Astrocyte of the cerebellum (primary cell): ENCODE data around the gene GPBAR1.
"Not testable (repeated sequence)": the region's sequence is repeated elsewhere in the genome, so short reads cannot be mapped to it uniquely, and the experiment has no call there.

ENCODE experiments used
- DNase-seq: peaks from one replicate; pipeline ENCODE4 v3.0.0-alpha.2; 2011; ENCODE audit warnings: low read depth
- H3K4me3 ChIP-seq: 2 replicates; pipeline ENCODE4 v1.5.1; 2011; ENCODE audit warnings: mild to moderate bottlenecking, low read depth, low read length, moderate library complexity
- in situ Hi-C: cut with HindIII; loops from 2 replicates; pipeline ENCODE4 v1.10.0; 2017; ENCODE audit warnings: low sequenced_read_pairs
- TF ChIP-seq, protein P1 (sequence below): IDR thresholded peaks from 2 replicates; pipeline ENCODE4 v1.5.1; 2012; ENCODE audit warnings: low read length, low read depth, moderate library complexity, mild to moderate bottlenecking; ENCODE audit errors: missing control alignments

The GPBAR1 gene

DNA sequence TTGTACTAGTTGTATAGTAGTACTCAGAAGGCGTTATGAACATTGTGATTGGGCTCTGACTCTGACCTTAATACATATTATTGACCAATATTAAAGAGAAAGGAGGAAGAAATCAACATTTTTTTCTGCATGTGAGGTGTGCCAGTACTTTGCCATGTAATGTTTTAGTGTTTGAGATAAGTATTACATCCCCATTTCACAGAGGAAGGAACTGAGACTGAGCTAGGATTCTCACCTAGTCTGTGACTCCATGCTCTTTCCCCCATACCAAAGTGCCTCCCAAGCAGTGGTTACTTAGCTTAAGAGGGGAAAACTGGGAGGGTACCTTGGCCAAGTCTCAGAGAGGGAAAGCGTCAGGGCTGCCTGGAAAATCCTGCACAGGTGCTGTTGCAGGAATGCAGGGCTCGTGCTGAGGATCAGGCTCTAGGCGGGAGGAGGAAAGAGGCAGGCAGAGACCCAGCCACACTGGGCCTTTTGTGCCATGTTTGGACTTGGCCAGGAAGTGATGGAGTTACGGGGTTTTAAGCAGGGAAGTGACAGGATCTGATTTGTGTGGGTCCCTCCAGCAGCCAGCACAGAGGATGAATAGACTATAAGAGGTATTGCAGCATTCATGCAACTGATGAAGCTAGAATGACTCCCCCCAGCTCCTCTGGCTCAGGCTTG lies 11.2 kb downstream of the GPBAR1 start:
- no peak for DNase-seq
- TF ChIP-seq, protein P1, sequence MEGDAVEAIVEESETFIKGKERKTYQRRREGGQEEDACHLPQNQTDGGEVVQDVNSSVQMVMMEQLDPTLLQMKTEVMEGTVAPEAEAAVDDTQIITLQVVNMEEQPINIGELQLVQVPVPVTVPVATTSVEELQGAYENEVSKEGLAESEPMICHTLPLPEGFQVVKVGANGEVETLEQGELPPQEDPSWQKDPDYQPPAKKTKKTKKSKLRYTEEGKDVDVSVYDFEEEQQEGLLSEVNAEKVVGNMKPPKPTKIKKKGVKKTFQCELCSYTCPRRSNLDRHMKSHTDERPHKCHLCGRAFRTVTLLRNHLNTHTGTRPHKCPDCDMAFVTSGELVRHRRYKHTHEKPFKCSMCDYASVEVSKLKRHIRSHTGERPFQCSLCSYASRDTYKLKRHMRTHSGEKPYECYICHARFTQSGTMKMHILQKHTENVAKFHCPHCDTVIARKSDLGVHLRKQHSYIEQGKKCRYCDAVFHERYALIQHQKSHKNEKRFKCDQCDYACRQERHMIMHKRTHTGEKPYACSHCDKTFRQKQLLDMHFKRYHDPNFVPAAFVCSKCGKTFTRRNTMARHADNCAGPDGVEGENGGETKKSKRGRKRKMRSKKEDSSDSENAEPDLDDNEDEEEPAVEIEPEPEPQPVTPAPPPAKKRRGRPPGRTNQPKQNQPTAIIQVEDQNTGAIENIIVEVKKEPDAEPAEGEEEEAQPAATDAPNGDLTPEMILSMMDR = no peak
- in situ Hi-C loops = no loop called here
- H3K4me3 ChIP-seq = peak overlapping the region; percentile 97

DNA sequence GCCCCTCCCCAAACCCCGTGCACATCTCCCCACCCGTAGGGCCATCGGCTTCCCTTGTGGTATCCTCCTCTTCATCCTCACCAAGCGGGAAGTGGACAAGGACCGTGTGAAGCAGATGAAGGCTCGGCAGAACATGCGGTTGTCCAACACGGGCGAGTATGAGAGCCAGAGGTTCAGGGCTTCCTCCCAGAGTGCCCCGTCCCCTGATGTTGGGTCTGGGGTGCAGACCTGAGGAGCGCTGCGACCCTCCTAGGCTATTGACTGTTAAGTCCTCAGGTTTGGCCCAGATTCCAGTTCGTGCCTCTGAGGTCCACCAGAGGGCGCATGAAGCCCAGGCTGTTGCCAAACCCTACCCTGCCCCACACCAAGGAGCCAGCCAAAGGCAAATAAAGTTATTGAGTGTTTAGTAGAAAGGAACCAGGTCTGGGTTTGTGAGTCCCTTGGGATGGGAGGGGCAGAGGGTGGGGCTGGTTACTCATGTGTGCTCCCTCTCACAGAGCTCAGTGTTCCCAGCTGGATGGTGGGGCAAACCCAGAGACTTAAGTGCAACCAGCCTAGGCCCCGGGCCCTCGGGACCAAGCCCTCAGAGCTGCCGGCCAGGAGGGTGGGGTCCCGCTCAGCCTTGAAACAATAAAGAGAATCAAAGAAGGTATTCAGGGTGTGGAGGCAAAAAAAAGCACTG lies 11.9 kb downstream of the GPBAR1 start:
- H3K4me3 ChIP-seq = no peak overlapping the region
- DNase-seq = peak; percentile 74
- in situ Hi-C loops = no loop called here
- TF ChIP-seq, protein P1 = peak; percentile 93

DNA sequence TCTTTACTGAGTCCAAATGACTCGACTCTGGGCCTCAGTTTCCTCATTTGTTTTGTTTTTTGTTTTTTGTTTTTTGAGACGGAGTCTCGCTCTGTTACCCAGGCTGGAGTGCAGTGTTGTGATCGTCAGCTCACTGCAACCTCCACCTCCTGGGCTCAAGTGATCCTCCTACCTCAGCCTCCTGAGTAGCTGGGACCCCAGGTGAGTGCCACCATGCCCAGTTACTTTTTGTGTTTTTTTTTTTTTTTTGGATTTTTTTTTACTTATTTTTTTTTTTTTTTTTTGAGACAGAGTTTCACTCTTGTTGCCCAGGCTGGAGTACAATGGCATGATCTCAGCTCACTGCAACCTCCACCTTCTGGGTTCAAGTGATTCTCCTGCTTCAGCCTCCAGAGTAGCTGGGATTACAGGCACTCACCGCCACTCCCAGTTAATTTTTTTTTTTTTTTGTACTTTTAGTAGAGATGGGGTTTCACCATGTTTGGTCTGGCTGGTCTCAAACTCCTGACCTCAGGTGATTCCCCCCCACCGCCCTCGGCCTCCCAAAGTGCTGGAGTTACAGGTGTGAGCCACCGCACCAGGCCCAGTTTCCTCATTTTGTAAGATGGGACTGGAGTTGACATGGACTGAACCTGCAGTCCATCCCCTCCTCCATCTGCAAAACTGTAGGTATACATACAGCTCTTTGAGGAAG lies 12.5 kb downstream of the GPBAR1 start:
- in situ Hi-C loops, DNase-seq, H3K4me3 ChIP-seq: not testable (repeated sequence)

DNA sequence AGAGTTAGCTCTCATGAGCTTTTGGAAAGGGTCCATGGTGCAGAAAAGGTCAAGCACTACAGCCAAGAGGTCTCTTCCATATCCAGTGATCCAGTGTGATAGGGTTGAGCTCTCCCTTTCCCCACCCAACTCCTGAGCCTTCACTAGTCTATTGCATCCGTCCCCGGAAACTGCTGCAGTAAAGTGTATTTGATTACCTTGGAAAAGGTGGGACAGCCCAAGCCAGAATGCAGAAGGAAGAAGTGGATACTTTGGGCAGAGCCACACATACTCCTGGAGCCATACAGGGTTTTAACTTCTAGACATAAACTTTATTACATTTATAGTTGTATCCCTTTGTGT lies 13.1 kb downstream of the GPBAR1 start:
- TF ChIP-seq, protein P1 = no peak
- no peak for DNase-seq
- H3K4me3 ChIP-seq = no peak overlapping the region
- in situ Hi-C loops = no loop called here

DNA sequence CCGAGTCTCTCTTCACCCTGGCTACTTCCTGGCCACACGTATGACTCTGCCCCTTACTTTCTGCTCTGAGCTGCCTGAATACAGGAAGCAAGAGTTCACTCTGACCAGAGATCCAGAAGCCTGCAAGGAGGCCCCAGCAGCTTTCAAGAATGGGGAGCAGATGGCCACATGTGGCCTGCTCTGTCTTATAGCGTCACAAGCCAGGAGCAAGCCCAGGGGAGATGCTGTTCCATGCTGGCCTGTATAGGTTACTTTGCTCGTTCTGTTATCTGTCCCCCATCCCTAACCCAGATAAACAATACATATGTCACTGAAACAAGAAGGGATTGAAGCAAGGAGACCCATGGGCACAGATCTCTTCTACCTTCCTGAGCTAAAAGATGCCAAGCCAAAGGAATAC lies 13.8 kb downstream of the GPBAR1 start:
- no peak for DNase-seq
- in situ Hi-C loops = no loop called here
- no peak overlapping the region for H3K4me3 ChIP-seq
- TF ChIP-seq, protein P1 = no peak

DNA sequence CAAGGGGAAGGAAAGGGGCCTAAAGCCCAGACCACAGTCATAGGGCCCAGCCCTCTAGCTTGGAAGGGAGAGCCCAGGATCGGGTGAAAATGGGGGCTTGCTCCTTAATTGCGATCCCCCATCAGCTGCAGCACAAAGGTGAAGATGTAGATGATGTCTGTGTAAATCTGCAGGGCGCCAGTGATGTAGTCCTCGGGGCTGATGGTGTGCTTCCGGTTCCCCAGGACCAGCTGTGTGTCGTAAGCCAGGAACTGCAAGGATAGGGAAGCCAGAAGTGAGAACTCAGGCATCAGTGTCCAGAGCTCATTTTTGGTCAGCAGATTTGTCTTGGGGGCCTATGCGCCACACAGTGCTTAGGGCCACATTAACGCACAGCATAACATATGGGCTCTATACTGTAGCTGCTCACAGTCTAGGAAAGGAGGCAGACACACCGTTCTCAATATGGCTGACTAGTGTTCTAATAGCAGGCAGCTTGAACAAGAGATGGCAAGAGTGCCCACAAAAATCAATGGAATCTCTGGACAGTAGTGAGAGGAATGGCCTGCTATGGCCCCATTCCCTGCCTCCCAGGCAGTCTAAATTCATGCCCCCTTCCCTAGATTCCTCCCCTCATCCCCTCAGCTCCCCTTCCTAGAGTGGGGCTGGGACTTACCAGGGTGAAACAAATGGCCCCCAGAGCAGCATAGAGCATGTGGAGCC lies 14.7 kb downstream of the GPBAR1 start:
- no peak for DNase-seq
- in situ Hi-C loops = no loop called here
- TF ChIP-seq, protein P1 = no peak
- H3K4me3 ChIP-seq = no peak overlapping the region
